Activated CD8-positive, alpha-beta T cell treated with anti-CD3 and anti-CD28 coated beads, Interleukin-2, amount 10 ng/mL, durations not matched to agents 7 days and 5 days (primary cell): ENCODE measurements around the gene MTA2. TPM values are rescaled to one million over a fixed set of nuclear protein-coding genes. Genes with fewer than 3 reads are reported as not detected.
A peak's percentile ranks its signal among the peaks of the same experiment; 100 is the strongest.
"Not testable (repeated sequence)": the region's sequence is repeated elsewhere in the genome, so short reads cannot be mapped to it uniquely, and the experiment has no call there.

Experiments used
- ATAC-seq: fragments of 150-1000 bp; cut with Tn5 transposase; one replicate; pipeline ENCODE4 v1.10.0; 2021; ENCODE audit warnings: moderate library complexity
- CTCF ChIA-PET: fragments of 350-600 bp; sonication (Branson Sonifier 250); formaldehyde crosslinking; loops from one replicate; lab custom pipeline; 2021; ENCODE audit warnings: antibody characterized with exemption; lab: Charles Lee
- POLR2A ChIA-PET: fragments of 350-600 bp; sonication (Branson Sonifier 250); formaldehyde crosslinking; loops from one replicate; lab custom pipeline; 2021; ENCODE audit warnings: antibody characterized with exemption; lab: Charles Lee
- DNase-seq: peaks from one replicate; pipeline ENCODE4 v3.0.0-alpha.2; 2020
- H3K27ac Mint-ChIP-seq: one replicate; pipeline ENCODE4 v1.8.0; 2021; ENCODE audit warnings: mild to moderate bottlenecking, mixed read lengths
- H3K27me3 Mint-ChIP-seq: one replicate; pipeline ENCODE4 v1.8.0; 2021; ENCODE audit warnings: low read depth, mixed read lengths
- H3K36me3 Mint-ChIP-seq: one replicate; pipeline ENCODE4 v1.8.0; 2021; ENCODE audit warnings: low read depth, mixed read lengths
- H3K4me1 Mint-ChIP-seq: one replicate; pipeline ENCODE4 v1.8.0; 2021; ENCODE audit warnings: low read depth, mixed read lengths
- H3K4me3 Mint-ChIP-seq: one replicate; pipeline ENCODE4 v1.8.0; 2021; ENCODE audit warnings: mild to moderate bottlenecking, mixed read lengths
- H3K9me3 Mint-ChIP-seq: one replicate; pipeline ENCODE4 v1.8.0; 2022; ENCODE audit warnings: mixed read lengths; ENCODE audit not compliant: insufficient read depth
- total RNA-seq, 2 experiments: library from RNA; stranded (reverse); gene quantifications; one replicate each; pipeline ENCODE4 v1.2.3, GENCODE V29; 2021

MTA2 gene
- total RNA-seq, 2 experiments from 2014 or later, result 249 to 273 TPM

- ChIA-PET POLR2A (interaction anchor here (1.0 to 3.5 kb wide), 12 partner anchors 8 to 248 kb away, joined by 3 to 69 read pairs (median 26); partner anchors contain the start of genes B3GAT3, C11orf98, CSKMT and EEF1G), CTCF (interaction anchor here (0.7 to 4.7 kb wide), 28 partner anchors 8 to 263 kb away, joined by 3 to 51 read pairs (median 7); partner anchors contain the start of genes B3GAT3, C11orf98, CSKMT and EEF1G)
- no peak for ATAC-seq
- H3K36me3 Mint-ChIP-seq, result peaks cover 67% of the 10 kb centered on the region
- peak overlapping the region; percentile 20 for H3K4me3 Mint-ChIP-seq
- H3K27me3 Mint-ChIP-seq, result no peaks in the 10 kb centered on the region
- no peaks in the 10 kb centered on the region for H3K9me3 Mint-ChIP-seq
- DNase-seq, result no peak
- peaks cover 63% of the 10 kb centered on the region for H3K4me1 Mint-ChIP-seq
- H3K27ac Mint-ChIP-seq, result peak overlapping the region; percentile 93
These were observed 8.7 kb downstream of the MTA2 start for GRCh38 chr11:62592989-62593421.

GRCh38 chr11:62592146-62592815, 9.4 kb downstream of the MTA2 start:
- Mint-ChIP-seq H3K4me1 (peaks cover 58% of the 10 kb centered on the region), H3K36me3 (peaks cover 64% of the 10 kb centered on the region), H3K27ac (peak overlapping the region; percentile 93), H3K9me3 (no peaks in the 10 kb centered on the region), H3K4me3 (peak overlapping the region; percentile 91), H3K27me3 (no peaks in the 10 kb centered on the region)
- ATAC-seq (peak; percentile 7), DNase-seq (no peak)
- ChIA-PET CTCF (interaction anchor here (0.7 to 4.7 kb wide), 49 partner anchors 8 to 271 kb away, joined by 3 to 51 read pairs (median 5); partner anchors contain the start of genes B3GAT3, C11orf98, CSKMT and EEF1G), POLR2A (interaction anchor here (0.6 to 3.5 kb wide), 44 partner anchors 8 to 1638 kb away, joined by 3 to 69 read pairs (median 6); partner anchors contain the start of genes B3GAT3, C11orf98, CSKMT and DNAJC4)

- peak within 1 kb of the TSS; percentile 91 for H3K4me3 Mint-ChIP-seq
- peak within 1 kb of the TSS; percentile 93 for H3K27ac Mint-ChIP-seq
- no peaks in the 10 kb centered on the region for H3K9me3 Mint-ChIP-seq
- H3K27me3 Mint-ChIP-seq, result no peaks in the 10 kb centered on the region
- POLR2A ChIA-PET, result interaction anchor here (0.6 to 3.5 kb wide), 54 partner anchors 9 to 1638 kb away, joined by 3 to 69 read pairs (median 6); partner anchors contain the start of genes AHNAK, B3GAT3, C11orf98 and CSKMT
- peak; percentile 99 for DNase-seq
- peaks cover 55% of the 10 kb centered on the region for H3K4me1 Mint-ChIP-seq
- ATAC-seq, result peak; percentile 88
- H3K36me3 Mint-ChIP-seq, result peaks cover 59% of the 10 kb centered on the region
- CTCF ChIA-PET, result interaction anchor here (0.7 to 4.7 kb wide), 47 partner anchors 8 to 272 kb away, joined by 3 to 51 read pairs (median 5); partner anchors contain the start of genes B3GAT3, C11orf98, CSKMT and EEF1G
These were observed 10.1 kb downstream of the MTA2 start, which contains the start of gene TUT1 for GRCh38 chr11:62591448-62592145. Gene TUT1, minus strand, starts transcription at chr11:62591523. Its CDS starts 38 bp downstream, at chr11:62591485.

- Mint-ChIP-seq H3K4me1 (peaks cover 39% of the 10 kb centered on the region), H3K9me3 (no peaks in the 10 kb centered on the region), H3K36me3 (peaks cover 40% of the 10 kb centered on the region), H3K27ac (no peak overlapping the region), H3K4me3 (no peak overlapping the region), H3K27me3 (no peaks in the 10 kb centered on the region)
- ChIA-PET CTCF (interaction anchor here (0.8 to 1.3 kb wide), 3 partner anchors 12 to 164 kb away, joined by 3 to 6 read pairs (median 6); partner anchors contain the start of gene MTA2), POLR2A (interaction anchor here (0.6 to 1.5 kb wide), 4 partner anchors 15 to 252 kb away, joined by 3 to 5 read pairs (median 4); partner anchors contain the start of gene EEF1G)
- ATAC-seq, result no peak
- no peak for DNase-seq
These were observed 12.6 kb downstream of the MTA2 start for GRCh38 chr11:62588966-62589637.

GRCh38 chr11:62585356-62585755, 16.3 kb downstream of the MTA2 start:
- not testable (repeated sequence) for ATAC-seq, DNase-seq, H3K27ac Mint-ChIP-seq, H3K9me3 Mint-ChIP-seq, H3K27me3 Mint-ChIP-seq, H3K4me3 Mint-ChIP-seq
- ChIA-PET CTCF (interaction anchor here (1.1 to 2.5 kb wide), 3 partner anchors 9 to 160 kb away, joined by 3 to 7 read pairs (median 6); no protein-coding TSS in a partner anchor), POLR2A (interaction anchor here (0.7 to 1.1 kb wide), 2 partner anchors 10 to 15 kb away, joined by 3 to 5 read pairs; no protein-coding TSS in a partner anchor)
- peaks cover 34% of the 10 kb centered on the region for H3K36me3 Mint-ChIP-seq
- H3K4me1 Mint-ChIP-seq, result peaks cover 10% of the 10 kb centered on the region

- ATAC-seq, H3K4me3 Mint-ChIP-seq, H3K27me3 Mint-ChIP-seq, H3K4me1 Mint-ChIP-seq, H3K27ac Mint-ChIP-seq, H3K9me3 Mint-ChIP-seq, DNase-seq: not testable (repeated sequence)
- H3K36me3 Mint-ChIP-seq, result peaks cover 33% of the 10 kb centered on the region
- ChIA-PET CTCF (interaction anchor here (1.0 to 1.3 kb wide), 2 partner anchors 9 to 752 kb away, joined by 3 read pairs; partner anchors contain the start of gene TUT1), POLR2A (interaction anchor here (2.2 kb wide), 1 partner anchor 10 kb away, joined by 10 read pairs; the partner anchor contains the start of gene TUT1)
These were observed 19.9 kb downstream of the MTA2 start for GRCh38 chr11:62581735-62582134.

- no peaks in the 10 kb centered on the region for H3K9me3 Mint-ChIP-seq
- no peak for ATAC-seq
- peaks cover 36% of the 10 kb centered on the region for H3K36me3 Mint-ChIP-seq
- no peak overlapping the region for H3K4me3 Mint-ChIP-seq
- ChIA-PET CTCF (interaction anchor here (1.0 to 1.3 kb wide), 2 partner anchors 10 to 752 kb away, joined by 3 read pairs; partner anchors contain the start of gene TUT1), POLR2A (interaction anchor here (2.2 kb wide), 1 partner anchor 10 kb away, joined by 10 read pairs; the partner anchor contains the start of gene TUT1)
- H3K27me3 Mint-ChIP-seq, result no peaks in the 10 kb centered on the region
- DNase-seq, result no peak
- H3K27ac Mint-ChIP-seq, result no peak overlapping the region
- peaks cover 2% of the 10 kb centered on the region for H3K4me1 Mint-ChIP-seq
These were observed 20.5 kb downstream of the MTA2 start for GRCh38 chr11:62580959-62581715.

GRCh38 chr11:62579252-62579651, 22.4 kb downstream of the MTA2 start:
- ATAC-seq (no peak), DNase-seq (no peak)
- no peak overlapping the region for H3K4me3 Mint-ChIP-seq
- H3K36me3 Mint-ChIP-seq, result peaks cover 40% of the 10 kb centered on the region
- no peak overlapping the region for H3K27ac Mint-ChIP-seq
- ChIA-PET CTCF (interaction anchor here (1.2 kb wide), 1 partner anchor 10 kb away, joined by 3 read pairs; no protein-coding TSS in a partner anchor), POLR2A (interaction anchor here (2.6 kb wide), 1 partner anchor 12 kb away, joined by 13 read pairs; the partner anchor contains the start of gene TUT1)
- no peaks in the 10 kb centered on the region for H3K9me3 Mint-ChIP-seq
- peaks cover 17% of the 10 kb centered on the region for H3K4me1 Mint-ChIP-seq
- H3K27me3 Mint-ChIP-seq, result no peaks in the 10 kb centered on the region

- peaks cover 43% of the 10 kb centered on the region for H3K36me3 Mint-ChIP-seq
- no peaks in the 10 kb centered on the region for H3K9me3 Mint-ChIP-seq
- no peak overlapping the region for H3K4me3 Mint-ChIP-seq
- ATAC-seq (no peak), DNase-seq (no peak)
- CTCF ChIA-PET, result no interaction called here
- POLR2A ChIA-PET, result interaction anchor here (2.6 kb wide), 1 partner anchor 13 kb away, joined by 13 read pairs; the partner anchor contains the start of gene TUT1
- no peak overlapping the region for H3K27ac Mint-ChIP-seq
- H3K27me3 Mint-ChIP-seq, result no peaks in the 10 kb centered on the region
- peaks cover 17% of the 10 kb centered on the region for H3K4me1 Mint-ChIP-seq
These were observed 23.1 kb downstream of the MTA2 start for GRCh38 chr11:62578541-62578940.
